HL-60 (cell line): ENCODE results near the gene ZBED4.

Experiments used
- GABPA ChIP-seq: IDR thresholded peaks from 2 replicates; pipeline ENCODE4 v1.6.1; 2012; ENCODE audit warnings: low read depth
- POLR2AphosphoS5 ChIP-seq: IDR thresholded peaks from 2 replicates; pipeline ENCODE4 v1.6.1; 2012; ENCODE audit warnings: low read depth
- SPI1 ChIP-seq: IDR thresholded peaks from 2 replicates; pipeline ENCODE4 v1.6.1; 2012; ENCODE audit warnings: low read depth, mild to moderate bottlenecking, borderline replicate concordance
- TF ChIP-seq, protein P1 (sequence below): IDR thresholded peaks from one replicate; pipeline ENCODE4 v1.5.1; 2011; ENCODE audit warnings: low read length, control low read depth, inconsistent platforms; ENCODE audit not compliant: insufficient read depth
- TF ChIP-seq, protein P2 (sequence below): IDR thresholded peaks from 2 replicates; pipeline ENCODE4 v1.6.1; 2012; ENCODE audit warnings: low read depth; ENCODE audit not compliant: insufficient replicate concordance

DNA sequence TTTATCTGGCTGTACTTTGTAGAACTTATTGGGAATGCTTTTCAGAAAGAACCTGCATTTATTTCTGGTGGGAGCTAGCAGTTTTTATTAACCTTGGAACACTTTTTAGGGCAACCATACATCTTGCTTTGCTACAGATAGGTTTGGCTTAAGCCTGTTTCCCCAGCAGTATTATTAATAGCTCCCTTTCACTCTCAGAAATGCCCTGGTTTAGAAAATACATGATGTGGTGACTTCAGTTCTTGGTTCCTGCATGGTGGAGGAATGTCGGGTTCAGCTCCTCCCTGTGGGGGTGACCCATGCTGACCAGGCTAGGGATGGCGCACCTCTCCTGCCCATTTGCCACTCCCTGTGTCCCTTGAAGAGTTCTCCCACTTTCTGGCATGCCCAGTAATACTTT is 28.2 kb downstream of the ZBED4 start:
- TF ChIP-seq, protein P1, sequence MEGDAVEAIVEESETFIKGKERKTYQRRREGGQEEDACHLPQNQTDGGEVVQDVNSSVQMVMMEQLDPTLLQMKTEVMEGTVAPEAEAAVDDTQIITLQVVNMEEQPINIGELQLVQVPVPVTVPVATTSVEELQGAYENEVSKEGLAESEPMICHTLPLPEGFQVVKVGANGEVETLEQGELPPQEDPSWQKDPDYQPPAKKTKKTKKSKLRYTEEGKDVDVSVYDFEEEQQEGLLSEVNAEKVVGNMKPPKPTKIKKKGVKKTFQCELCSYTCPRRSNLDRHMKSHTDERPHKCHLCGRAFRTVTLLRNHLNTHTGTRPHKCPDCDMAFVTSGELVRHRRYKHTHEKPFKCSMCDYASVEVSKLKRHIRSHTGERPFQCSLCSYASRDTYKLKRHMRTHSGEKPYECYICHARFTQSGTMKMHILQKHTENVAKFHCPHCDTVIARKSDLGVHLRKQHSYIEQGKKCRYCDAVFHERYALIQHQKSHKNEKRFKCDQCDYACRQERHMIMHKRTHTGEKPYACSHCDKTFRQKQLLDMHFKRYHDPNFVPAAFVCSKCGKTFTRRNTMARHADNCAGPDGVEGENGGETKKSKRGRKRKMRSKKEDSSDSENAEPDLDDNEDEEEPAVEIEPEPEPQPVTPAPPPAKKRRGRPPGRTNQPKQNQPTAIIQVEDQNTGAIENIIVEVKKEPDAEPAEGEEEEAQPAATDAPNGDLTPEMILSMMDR = no peak
- TF ChIP-seq POLR2AphosphoS5 (no peak), GABPA (no peak), SPI1 (no peak)
- TF ChIP-seq, protein P2, sequence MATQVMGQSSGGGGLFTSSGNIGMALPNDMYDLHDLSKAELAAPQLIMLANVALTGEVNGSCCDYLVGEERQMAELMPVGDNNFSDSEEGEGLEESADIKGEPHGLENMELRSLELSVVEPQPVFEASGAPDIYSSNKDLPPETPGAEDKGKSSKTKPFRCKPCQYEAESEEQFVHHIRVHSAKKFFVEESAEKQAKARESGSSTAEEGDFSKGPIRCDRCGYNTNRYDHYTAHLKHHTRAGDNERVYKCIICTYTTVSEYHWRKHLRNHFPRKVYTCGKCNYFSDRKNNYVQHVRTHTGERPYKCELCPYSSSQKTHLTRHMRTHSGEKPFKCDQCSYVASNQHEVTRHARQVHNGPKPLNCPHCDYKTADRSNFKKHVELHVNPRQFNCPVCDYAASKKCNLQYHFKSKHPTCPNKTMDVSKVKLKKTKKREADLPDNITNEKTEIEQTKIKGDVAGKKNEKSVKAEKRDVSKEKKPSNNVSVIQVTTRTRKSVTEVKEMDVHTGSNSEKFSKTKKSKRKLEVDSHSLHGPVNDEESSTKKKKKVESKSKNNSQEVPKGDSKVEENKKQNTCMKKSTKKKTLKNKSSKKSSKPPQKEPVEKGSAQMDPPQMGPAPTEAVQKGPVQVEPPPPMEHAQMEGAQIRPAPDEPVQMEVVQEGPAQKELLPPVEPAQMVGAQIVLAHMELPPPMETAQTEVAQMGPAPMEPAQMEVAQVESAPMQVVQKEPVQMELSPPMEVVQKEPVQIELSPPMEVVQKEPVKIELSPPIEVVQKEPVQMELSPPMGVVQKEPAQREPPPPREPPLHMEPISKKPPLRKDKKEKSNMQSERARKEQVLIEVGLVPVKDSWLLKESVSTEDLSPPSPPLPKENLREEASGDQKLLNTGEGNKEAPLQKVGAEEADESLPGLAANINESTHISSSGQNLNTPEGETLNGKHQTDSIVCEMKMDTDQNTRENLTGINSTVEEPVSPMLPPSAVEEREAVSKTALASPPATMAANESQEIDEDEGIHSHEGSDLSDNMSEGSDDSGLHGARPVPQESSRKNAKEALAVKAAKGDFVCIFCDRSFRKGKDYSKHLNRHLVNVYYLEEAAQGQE = no peak
